Activated T-cell treated with anti-CD3 and anti-CD28 coated beads, Interleukin-2, amount 50 U/mL, for 24 hours (primary cell): Measurements from ENCODE around the gene ZNF263.
A peak's percentile ranks its signal among the peaks of the same experiment; 100 is the strongest.
"Not testable (repeated sequence)": the region's sequence is repeated elsewhere in the genome, so short reads cannot be mapped to it uniquely, and the experiment has no call there.

Experiments used
- DNase-seq: peaks from one replicate; pipeline ENCODE4 v3.0.0-alpha.2; 2020
- H3K27ac Mint-ChIP-seq: 2 replicates; pipeline ENCODE4 v1.8.0; 2020; ENCODE audit warnings: mild to moderate bottlenecking, mixed read lengths
- H3K27me3 Mint-ChIP-seq: 2 replicates; pipeline ENCODE4 v1.8.0; 2020; ENCODE audit warnings: mixed read lengths
- H3K36me3 Mint-ChIP-seq: 2 replicates; pipeline ENCODE4 v1.8.0; 2020; ENCODE audit warnings: low read depth, mixed read lengths
- H3K4me1 Mint-ChIP-seq: 2 replicates; pipeline ENCODE4 v1.8.0; 2020; ENCODE audit warnings: low read depth, mixed read lengths
- H3K4me3 Mint-ChIP-seq: 2 replicates; pipeline ENCODE4 v1.8.0; 2020; ENCODE audit warnings: mild to moderate bottlenecking, moderate library complexity, mixed read lengths
- H3K9me3 Mint-ChIP-seq: 2 replicates; pipeline ENCODE4 v1.8.0; 2020; ENCODE audit warnings: mixed read lengths

ZNF263 gene

DNA sequence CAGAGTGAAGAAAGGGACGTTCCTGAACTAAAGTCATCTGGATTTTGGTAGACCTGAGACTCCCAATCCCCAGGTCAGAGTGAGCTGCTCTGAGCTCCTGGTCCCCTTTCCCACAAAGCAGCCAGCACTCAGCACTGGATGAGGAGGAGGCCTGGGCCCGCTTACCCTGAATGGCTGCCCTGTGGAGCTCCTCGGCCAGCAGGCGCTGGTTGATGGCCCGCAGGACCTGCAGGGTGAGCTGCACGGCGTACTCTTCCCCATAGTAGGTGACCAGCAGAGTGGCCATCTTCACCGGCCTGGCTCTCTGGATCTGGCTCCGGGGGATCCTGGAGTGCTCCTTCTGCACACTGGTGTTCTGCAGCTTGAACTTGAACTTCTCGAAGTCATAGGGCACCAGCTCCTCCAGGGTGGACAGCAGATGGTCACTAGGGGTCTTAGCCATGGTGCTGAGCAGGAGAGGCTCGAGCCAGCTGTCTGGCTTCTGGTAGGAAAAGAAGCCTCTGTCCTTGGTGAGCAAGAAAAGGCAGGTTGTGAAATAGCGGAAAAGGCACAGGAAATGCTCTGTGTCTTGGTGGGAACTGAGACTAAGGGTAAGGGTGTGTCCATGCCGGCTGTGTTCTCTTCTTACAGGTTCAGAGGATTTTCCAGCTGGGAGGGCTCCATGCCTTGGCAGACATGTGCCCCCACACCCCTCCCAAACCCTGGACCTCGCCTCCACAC is 27.0 kb upstream of the ZNF263 start, which contains the start of gene MEFV:
MEFV (minus strand) TSS at position 488 of the 720 bp plus-strand sequence; CDS start at position 442, 46 bp downstream.
- no peaks in the 10 kb centered on the region for H3K36me3 Mint-ChIP-seq
- no peak within 1 kb of the TSS for H3K4me3 Mint-ChIP-seq
- H3K9me3 Mint-ChIP-seq, result no peaks in the 10 kb centered on the region
- no peak for DNase-seq
- H3K4me1 Mint-ChIP-seq, result no peaks in the 10 kb centered on the region
- no peak within 1 kb of the TSS for H3K27ac Mint-ChIP-seq
- H3K27me3 Mint-ChIP-seq, result peaks cover 3% of the 10 kb centered on the region

DNA sequence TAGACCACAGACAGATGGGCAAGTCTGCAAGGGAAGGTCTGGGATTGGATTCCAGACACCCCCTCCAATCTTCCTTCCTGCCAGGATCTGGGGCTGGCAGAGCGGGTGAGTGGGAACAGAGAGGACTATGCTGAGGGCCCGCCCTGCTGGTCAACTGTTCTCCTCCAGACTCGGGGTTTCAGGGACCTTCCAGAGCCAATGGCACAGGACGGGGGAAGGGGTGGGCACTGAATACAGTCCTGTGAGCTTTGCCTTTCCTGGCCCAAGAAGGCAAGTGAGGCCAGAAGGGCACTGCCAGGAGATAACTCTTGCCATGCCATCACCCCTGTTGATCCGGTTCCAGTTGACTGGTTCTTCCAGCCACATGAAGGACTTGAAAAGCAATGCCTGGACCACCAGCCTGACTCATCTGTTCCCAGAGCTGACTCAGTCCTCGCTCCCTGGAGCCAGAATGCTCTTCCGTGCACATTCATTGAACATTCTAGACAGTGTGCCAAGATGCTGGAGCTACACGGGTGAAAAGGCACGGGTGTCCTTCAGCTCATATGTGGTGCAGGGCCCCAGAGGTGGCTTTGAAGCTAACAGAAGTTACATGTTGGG is 26.3 kb upstream of the ZNF263 start:
- Mint-ChIP-seq H3K27ac (no peak overlapping the region), H3K4me3 (no peak overlapping the region), H3K9me3 (no peaks in the 10 kb centered on the region), H3K4me1 (peaks cover 3% of the 10 kb centered on the region), H3K36me3 (no peaks in the 10 kb centered on the region), H3K27me3 (peaks cover 2% of the 10 kb centered on the region)
- DNase-seq, result no peak

DNA sequence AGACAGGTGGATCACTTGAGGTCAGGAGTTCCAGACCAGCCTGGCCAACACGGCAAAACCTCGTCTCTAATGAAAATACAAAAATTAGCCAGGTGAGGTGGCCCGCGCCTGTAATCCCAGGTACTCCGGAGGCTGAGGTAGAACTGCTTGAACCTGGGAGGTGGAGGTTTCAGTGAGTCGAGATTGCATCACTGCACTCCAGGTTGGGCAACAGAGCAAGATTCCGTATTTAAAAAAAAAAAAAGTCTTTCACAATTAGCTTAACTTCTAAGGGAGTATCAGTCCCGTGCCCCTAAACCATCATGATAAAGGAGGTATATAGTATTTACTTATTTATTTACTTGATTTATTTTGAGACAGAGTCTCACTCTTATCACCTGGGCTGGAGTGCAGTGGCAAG is 23.5 kb upstream of the ZNF263 start:
- no peaks in the 10 kb centered on the region for H3K9me3 Mint-ChIP-seq
- H3K27ac Mint-ChIP-seq, result no peak overlapping the region
- no peaks in the 10 kb centered on the region for H3K27me3 Mint-ChIP-seq
- no peak overlapping the region for H3K4me3 Mint-ChIP-seq
- H3K4me1 Mint-ChIP-seq, result peaks cover 22% of the 10 kb centered on the region
- H3K36me3 Mint-ChIP-seq, result peaks cover 7% of the 10 kb centered on the region
- no peak for DNase-seq

DNA sequence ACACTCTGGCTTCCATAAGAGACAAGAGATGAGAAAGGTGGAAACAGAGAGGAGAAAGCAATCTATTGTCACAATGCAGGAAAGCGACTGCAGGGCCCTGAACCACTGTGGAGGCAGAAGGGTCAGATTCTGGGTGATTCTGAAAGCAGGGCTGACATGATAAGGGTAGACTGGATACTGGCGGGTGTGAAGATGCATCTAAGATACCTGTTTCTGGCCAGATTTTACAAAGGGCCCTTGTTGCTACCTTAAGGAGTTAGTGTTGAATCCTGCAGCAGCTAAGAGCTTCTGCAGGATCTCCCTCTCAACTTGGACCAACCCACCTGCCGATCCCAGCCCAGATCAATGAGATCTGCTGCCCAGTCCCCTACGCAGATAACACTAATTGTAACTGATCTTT is 20.8 kb upstream of the ZNF263 start:
- Mint-ChIP-seq H3K4me1 (peaks cover 40% of the 10 kb centered on the region), H3K4me3 (peak overlapping the region; percentile 81), H3K27ac (peak overlapping the region; percentile 95), H3K36me3 (peaks cover 28% of the 10 kb centered on the region), H3K9me3 (no peaks in the 10 kb centered on the region), H3K27me3 (no peaks in the 10 kb centered on the region)
- DNase-seq, result no peak

DNA sequence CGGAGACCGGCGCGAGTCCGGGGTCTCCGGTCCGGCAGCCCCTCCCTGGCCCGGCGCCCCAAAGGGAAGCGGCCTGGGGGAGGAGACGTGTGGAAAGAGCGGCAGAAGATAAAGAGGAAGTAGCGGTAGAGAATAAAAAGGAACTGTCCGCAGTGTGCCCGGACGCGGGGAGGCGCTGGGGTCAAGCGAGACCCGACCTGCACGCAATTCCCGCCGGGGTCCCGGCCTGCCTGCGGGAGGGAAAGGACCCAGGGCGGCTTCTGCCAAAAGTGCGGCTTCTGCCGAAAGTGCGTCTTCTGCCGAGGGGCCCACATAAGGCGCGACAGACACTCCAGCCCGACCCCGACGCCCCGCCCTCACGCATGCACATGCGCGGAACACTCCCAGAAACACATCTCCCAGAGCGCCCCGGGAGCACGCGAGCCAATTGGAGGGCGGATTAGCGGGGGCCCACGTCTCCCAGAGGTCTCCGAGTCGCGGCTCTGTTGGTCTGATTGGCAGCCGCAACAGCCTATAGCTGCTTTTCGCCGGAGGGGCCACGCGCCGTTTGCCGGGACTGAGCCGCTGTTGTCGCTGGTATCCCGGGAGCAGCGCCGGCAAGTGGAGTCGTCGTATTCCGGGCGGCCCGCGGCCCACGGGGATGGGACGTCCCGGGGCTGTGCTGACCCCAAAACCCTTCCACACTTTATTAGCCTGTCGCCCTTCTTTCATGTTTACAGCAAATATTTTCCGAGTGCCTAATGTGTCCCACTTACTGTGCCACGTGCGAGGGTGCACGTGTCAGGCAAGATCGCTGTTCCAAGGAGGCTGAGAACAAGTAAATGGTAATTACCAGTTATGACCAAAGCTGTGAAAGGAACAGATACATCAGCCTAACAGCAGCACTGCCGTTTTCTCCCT is 18.9 kb upstream of the ZNF263 start:
- Mint-ChIP-seq H3K4me1 (peaks cover 41% of the 10 kb centered on the region), H3K36me3 (peaks cover 41% of the 10 kb centered on the region), H3K4me3 (peak overlapping the region; percentile 81), H3K27me3 (no peaks in the 10 kb centered on the region), H3K27ac (peak overlapping the region; percentile 95), H3K9me3 (peaks cover 5% of the 10 kb centered on the region)
- peak; percentile 98 for DNase-seq

DNA sequence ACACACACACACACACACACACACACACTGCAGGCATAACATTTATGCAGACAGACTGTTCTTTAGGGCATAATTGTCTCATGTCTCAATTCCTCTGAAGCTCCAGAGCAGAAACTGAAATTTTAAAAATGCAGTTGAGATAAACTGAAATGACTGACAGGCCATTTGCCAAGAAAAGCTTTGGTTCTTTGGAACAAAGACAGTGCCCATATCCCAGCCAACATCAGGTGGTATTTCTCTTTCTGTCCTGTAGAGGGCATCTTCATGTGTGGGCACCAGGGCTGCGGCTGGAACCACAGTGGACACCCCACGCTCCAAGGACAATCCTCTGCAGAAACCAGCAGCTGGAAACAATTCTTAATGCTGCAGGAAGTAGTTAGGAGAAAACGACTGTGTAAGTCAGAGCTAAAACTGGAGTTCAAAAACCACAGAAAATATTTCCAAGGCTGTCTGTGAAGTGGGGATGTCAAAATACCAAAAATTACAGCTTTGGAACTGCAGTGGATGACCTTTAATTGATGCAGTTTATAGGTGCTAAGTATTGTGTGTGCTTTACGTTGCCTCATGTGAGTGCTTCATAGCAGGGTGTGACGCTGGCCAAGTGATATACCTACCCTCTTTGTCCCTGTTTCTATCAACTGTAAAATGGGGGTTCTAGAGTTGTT is 16.3 kb upstream of the ZNF263 start:
- Mint-ChIP-seq H3K27ac (no peak overlapping the region), H3K4me1 (peaks cover 38% of the 10 kb centered on the region), H3K36me3 (peaks cover 41% of the 10 kb centered on the region), H3K4me3 (no peak overlapping the region), H3K27me3 (no peaks in the 10 kb centered on the region), H3K9me3 (peaks cover 8% of the 10 kb centered on the region)
- DNase-seq, result no peak

DNA sequence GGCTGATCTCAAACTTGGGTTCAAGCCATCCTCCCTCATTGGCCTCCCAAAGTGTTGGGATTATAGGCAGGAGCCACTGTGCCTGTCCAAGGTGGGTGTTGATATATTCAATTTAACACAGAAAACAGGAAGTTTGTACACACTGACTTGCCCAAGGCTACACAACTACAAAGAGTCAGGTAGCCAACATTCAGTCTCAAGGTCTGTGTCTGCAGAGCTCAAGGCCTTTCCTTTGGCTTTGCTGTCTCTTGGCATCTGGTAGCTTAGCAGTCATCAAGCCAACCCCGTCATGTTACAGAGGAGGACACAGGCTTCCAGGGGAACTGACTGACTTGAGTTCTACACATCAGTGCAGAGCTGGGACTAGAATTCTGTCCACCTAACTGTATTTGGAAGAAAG is 15.0 kb upstream of the ZNF263 start:
- peaks cover 41% of the 10 kb centered on the region for H3K36me3 Mint-ChIP-seq
- DNase-seq, result no peak
- H3K4me3 Mint-ChIP-seq, result no peak overlapping the region
- no peak overlapping the region for H3K27ac Mint-ChIP-seq
- H3K27me3 Mint-ChIP-seq, result no peaks in the 10 kb centered on the region
- H3K4me1 Mint-ChIP-seq, result peaks cover 28% of the 10 kb centered on the region
- peaks cover 8% of the 10 kb centered on the region for H3K9me3 Mint-ChIP-seq

DNA sequence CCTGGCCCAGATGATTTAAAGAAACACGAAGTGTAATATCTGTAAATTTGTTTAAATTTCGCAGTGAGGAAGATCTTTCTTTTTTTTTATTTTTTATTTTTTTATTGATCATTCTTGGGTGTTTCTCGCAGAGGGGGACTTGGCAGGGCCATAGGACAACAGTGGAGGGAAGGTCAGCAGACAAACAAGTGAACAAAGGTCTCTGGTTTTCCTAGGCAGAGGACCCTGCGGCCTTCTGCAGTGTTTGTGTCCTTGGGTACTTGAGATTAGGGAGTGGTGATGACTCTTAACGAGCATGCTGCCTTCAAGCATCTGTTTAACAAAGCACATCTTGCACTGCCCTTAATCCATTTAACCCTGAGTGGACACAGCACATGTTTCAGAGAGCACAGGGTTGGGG is 12.6 kb upstream of the ZNF263 start:
- not testable (repeated sequence) for H3K27me3 Mint-ChIP-seq, DNase-seq, H3K4me3 Mint-ChIP-seq, H3K27ac Mint-ChIP-seq
- peaks cover 12% of the 10 kb centered on the region for H3K9me3 Mint-ChIP-seq
- peaks cover 13% of the 10 kb centered on the region for H3K4me1 Mint-ChIP-seq
- H3K36me3 Mint-ChIP-seq, result peaks cover 24% of the 10 kb centered on the region

DNA sequence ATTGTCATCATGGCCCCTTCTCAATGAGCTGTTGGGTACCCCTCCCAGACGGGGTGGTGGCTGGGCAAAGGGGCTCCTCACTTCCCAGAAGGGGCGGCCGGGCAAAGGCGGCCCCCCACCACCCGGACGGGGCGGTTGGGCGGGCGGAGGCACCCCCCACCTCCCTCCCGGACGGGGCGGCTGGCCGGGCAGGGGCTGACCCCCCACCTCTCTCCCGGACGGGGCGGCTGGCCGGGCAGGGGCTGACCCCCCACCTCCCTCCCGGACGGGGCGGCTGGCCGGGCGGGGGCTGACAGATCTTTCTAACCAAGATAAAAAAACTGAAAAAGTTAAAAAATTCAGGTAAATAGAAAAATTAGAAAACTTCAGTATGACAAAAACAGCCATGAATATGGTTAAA is 12.0 kb upstream of the ZNF263 start:
- H3K9me3 Mint-ChIP-seq, result peaks cover 12% of the 10 kb centered on the region
- H3K27ac Mint-ChIP-seq, DNase-seq, H3K27me3 Mint-ChIP-seq, H3K4me3 Mint-ChIP-seq: not testable (repeated sequence)
- H3K4me1 Mint-ChIP-seq, result peaks cover 12% of the 10 kb centered on the region
- peaks cover 22% of the 10 kb centered on the region for H3K36me3 Mint-ChIP-seq

DNA sequence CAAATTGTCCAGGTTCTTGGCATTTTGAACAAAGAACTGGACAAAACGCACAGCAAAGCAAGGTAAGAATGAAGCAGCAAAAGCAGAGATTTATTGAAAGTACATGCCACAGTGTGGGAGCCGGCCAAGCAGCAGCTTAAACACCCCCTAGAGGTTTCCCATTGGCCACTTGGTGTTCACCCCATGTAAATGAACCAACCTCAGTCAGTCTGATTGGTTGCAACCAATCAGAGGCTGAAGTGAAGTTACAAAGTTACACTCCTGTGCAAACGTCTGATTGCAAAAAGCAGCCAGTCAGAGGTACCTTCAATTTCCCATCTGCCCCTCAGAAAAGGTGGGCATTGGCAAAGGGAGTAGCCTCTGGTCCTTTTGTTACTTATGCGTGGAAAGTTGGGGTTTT is 8.8 kb upstream of the ZNF263 start:
- DNase-seq, result no peak
- no peak overlapping the region for H3K27ac Mint-ChIP-seq

DNA sequence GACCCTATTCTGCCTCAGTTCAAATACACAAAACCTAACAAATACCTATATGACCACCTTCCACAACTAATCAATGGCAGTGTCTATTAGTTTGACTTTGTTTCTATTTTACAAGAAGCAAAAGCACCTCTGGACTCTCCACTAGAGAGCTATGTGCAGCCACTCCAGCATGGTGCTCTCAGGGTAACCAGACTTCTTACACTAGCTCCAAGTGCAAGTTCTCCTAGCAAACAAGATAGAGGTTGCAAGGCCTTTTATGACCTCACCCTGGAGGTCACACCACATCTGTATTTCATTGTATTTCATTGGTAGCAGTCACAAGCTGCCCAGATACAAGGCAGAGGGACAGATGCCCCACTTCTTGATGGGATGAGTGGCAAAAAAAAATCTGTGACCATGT is 8.3 kb upstream of the ZNF263 start:
- Mint-ChIP-seq H3K36me3 (no peaks in the 10 kb centered on the region), H3K9me3 (peaks cover 6% of the 10 kb centered on the region), H3K27ac (no peak overlapping the region), H3K4me1 (no peaks in the 10 kb centered on the region), H3K27me3 (peaks cover 11% of the 10 kb centered on the region), H3K4me3 (no peak overlapping the region)
- DNase-seq, result no peak

More for the DNA sequence above, 8.8 kb upstream of the ZNF263 start:
- no peaks in the 10 kb centered on the region for H3K4me1 Mint-ChIP-seq
- no peak overlapping the region for H3K4me3 Mint-ChIP-seq
- H3K27me3 Mint-ChIP-seq, result peaks cover 11% of the 10 kb centered on the region
- peaks cover 6% of the 10 kb centered on the region for H3K9me3 Mint-ChIP-seq
- no peaks in the 10 kb centered on the region for H3K36me3 Mint-ChIP-seq

DNA sequence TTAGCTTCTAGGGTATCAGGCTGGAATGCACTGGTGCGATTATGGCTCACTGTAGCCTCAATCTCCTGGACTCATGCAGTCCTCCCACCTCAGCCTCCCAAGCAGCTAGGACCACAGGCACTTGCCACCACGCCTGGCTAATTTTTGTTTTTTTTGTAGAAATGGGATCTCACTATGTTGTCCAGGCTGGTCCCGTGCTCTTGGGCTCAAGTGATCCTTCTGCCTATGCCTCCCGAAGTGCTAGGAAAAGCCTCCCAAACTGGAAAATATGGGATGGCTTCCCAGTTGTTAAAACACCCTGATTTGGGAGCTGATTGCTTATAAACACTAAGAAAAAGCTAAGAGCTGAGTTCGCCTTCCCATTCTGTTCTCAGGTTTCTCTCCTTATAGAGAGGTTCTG is 6.6 kb upstream of the ZNF263 start:
- H3K4me3 Mint-ChIP-seq, result no peak overlapping the region
- DNase-seq, result no peak

DNA sequence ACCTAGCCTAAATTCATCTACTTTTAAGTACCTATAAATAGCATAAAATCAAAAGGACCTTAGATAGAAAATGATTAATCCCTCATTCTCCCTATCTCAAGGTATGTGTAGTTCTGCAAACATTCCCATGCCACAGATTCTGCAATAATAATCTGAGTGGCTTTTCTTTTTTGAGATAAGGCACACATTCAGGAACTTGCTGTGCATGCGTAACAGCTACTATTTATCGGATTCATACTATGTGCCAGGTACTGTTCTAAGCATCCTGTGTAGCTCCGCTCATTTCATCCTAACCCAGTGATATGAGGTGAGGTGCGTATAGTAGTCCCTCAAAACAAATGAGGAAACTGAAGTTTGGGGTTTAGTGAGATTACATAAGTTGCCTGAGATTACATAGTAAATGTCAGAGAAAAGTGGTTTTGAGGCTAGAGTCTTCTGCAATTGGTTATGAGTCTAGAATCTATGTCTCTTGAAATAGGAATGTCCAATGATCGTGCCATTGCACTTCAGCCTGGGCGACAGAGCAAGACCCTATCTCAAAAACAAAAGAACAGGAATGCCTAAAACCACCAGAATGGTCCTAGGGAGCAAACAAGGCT is 2.0 kb upstream of the ZNF263 start:
- H3K36me3 Mint-ChIP-seq, result peaks cover 38% of the 10 kb centered on the region
- H3K27ac Mint-ChIP-seq, result no peak overlapping the region
- H3K4me3 Mint-ChIP-seq, result peak overlapping the region; percentile 93
- peaks cover 41% of the 10 kb centered on the region for H3K4me1 Mint-ChIP-seq
- peaks cover 12% of the 10 kb centered on the region for H3K9me3 Mint-ChIP-seq
- H3K27me3 Mint-ChIP-seq, result peaks cover 8% of the 10 kb centered on the region
- DNase-seq, result no peak

More for the DNA sequence above, 6.6 kb upstream of the ZNF263 start:
- no peaks in the 10 kb centered on the region for H3K36me3 Mint-ChIP-seq
- no peak overlapping the region for H3K27ac Mint-ChIP-seq
- peaks cover 4% of the 10 kb centered on the region for H3K4me1 Mint-ChIP-seq
- H3K27me3 Mint-ChIP-seq, result peaks cover 11% of the 10 kb centered on the region
- H3K9me3 Mint-ChIP-seq, result peaks cover 4% of the 10 kb centered on the region
